Measurements from ENCODE around the gene LRRC1.

GRCh38 chr6:53751417-53751816 lies 43.4 kb upstream of the LRRC1 start:
- TF ChIP-seq CTCF (conservative IDR thresholded peaks at IDR 0.05 in 1 of 2, IDR thresholded peaks at IDR 0.05 in 1 of 2; ENCODE audit: low read depth in 1 of 2, low read length in 2 of 2) (no peak), EZH2 (IDR thresholded peaks at IDR 0.05; ENCODE audit: low read length, missing control alignments) (no peak)

Data from fibroblast of lung (primary cell).